GM18861 (cell line): ENCODE measurements around the gene ZNF236.

Experiments
- ATAC-seq: cut with Tn5 transposase; IDR thresholded peaks from one replicate; pipeline ENCODE4 v1.9.1; 2021; ENCODE audit not compliant: unreplicated experiment

The ZNF236 gene

DNA sequence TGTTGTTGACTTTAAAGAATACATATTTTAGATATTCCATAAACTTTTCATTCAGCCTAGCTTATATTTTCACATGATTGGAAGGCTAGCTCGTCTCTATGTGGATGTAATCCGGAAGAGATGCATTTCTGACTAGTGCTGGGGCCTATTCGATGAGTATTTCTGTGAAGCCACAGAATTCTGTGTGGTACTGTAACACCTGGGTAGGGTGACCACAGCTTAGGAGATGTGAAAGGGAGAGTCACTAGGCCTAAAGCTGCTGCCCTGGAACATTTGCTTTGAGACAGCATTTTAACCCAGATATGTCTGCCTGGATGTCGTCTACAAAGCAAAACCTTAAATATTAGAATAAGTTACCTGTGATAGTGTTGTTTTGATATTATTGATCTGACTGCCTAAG is 83.5 kb downstream of the ZNF236 start:
- no peak for ATAC-seq

DNA sequence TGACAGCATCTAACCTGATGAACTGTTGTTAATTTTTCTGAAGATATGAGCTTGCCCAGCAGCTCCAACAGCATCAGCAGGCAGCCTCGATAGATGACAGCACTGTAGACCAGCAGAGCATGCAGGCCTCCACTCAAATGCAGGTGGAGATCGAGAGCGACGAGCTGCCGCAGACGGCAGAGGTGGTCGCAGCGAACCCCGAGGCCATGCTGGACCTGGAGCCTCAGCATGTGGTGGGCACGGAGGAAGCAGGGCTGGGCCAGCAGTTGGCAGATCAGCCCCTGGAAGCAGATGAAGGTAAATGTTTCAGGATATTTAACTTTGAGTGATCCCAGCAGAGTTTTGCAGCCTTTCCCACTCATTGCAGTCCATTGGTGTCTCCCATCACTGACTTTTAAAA is 85.9 kb downstream of the ZNF236 start:
- no peak for ATAC-seq

DNA sequence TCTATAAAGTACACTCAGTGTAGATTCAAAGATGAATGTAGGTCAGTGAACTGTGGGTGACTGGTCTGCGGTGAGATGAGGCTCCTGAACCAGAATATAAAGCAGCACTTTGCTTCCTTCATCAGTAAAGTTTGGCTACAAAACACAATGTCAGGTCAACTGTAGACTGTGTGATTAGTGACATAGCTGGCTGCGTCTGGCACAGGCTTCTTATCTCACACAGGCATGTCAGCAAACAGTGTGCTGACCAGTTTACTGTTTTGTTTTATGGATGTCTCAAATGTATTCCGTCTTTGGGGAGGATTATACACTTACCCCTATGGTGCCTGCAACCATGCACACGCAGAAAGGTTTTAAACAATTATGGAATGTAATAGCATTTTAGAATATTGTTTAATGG is 87.1 kb downstream of the ZNF236 start:
- ATAC-seq, result no peak

DNA sequence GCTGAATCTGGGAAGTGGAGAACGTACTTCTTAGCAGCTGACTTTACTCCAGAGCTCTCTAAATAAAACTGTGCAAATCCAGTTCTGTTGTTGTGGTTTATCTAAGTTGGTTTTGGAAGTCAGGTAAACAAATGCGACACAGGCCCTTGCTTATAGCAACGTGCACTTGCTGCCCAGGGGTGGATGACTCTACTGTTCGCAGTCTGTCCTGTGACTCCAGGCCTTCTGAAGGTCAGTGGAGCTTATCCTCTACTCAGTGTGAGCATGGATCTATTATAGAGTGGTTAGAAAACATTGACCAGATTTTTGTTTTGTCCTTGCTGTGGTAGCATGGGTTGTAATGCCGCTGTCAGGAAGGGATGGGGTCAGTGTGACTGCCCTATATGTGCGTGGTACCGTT is 89.1 kb downstream of the ZNF236 start:
- ATAC-seq, result no peak

DNA sequence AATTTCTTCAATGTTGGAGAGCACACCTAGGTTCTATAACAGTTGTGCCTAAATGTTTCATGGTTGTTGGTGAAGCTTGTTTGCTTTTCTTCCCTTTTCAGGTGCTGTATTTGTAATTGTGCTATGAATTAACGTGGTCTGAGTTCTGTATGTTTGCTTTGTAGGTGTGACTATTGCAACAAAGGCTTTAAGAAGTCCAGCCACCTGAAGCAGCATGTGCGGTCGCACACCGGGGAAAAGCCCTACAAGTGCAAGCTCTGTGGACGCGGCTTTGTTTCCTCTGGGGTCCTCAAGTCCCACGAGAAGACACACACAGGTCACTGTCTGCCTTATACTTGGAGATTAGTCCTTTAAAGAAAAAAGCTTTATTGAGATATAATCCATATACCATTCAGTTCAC is 91.2 kb downstream of the ZNF236 start:
- ATAC-seq, result no peak

DNA sequence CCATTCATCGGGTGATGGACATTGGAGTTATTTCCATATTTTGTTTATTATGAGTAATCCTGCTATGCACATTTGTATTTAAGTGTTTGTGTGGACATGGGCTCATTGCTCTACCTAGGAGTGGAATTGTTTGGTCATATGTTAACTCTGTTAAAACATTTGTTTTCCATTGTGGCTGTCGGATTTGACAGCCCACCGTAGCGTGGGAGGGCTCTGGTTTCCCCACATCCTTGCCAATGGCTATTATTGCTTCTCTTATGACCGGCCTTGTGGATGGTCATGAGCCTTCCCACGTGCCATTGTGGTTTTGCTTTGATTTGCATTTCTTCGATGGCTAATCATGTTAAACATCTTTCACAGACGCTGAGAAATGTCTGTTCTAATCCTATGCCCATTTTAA is 92.0 kb downstream of the ZNF236 start:
- ATAC-seq, result no peak

DNA sequence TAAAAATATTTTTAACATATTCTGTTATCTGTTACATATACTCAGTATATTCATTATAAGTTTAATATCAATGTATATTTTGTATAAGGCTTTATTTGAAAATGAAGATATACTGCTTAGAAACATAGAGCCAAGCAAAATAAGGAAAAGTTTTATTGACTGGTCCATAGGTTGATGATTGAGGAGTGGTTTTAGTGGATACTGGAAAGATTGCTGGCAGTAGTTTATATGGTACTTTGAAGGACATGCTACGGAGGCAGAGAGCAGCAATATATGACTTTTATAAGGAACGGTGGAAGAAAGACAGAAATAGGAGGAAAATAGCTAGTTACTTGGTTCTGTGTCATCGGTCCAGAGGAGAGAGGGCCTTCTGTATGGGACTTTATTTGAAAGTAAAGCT is 92.4 kb downstream of the ZNF236 start:
- no peak for ATAC-seq

DNA sequence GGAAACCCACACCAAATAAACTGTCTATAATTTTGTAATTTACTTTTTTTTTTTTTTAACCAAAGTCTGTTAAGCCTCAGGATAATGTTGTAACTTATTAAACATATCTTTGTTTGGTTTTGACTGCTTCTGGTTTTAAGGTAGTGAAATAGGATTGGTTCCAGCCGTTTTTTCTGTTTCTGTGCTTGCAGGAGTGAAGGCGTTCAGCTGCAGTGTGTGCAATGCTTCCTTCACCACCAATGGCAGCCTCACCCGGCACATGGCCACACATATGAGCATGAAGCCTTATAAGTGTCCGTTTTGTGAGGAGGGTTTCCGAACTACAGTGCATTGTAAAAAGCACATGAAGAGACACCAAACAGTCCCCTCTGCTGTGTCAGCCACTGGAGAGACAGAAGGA is 93.1 kb downstream of the ZNF236 start:
- no peak for ATAC-seq

DNA sequence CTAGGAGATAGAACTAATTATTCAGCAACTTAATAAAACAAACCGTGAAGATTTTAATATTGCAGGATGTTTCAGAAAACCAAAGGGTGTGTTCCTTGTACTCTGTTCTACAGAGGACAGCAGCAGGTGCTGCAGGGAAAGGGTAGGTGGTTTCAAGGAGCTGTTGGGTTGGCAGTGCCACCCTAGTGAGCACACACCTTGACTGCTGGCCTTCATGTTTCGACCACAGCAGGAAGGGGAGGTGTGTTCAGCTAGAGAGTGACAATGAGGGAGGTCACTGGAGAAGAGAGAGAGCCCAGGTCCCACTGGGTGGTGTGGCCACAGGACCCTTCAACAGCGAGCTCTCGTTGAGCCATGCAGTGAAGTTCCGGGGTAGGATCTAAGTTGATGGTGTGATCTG is 98.6 kb downstream of the ZNF236 start:
- no peak for ATAC-seq

DNA sequence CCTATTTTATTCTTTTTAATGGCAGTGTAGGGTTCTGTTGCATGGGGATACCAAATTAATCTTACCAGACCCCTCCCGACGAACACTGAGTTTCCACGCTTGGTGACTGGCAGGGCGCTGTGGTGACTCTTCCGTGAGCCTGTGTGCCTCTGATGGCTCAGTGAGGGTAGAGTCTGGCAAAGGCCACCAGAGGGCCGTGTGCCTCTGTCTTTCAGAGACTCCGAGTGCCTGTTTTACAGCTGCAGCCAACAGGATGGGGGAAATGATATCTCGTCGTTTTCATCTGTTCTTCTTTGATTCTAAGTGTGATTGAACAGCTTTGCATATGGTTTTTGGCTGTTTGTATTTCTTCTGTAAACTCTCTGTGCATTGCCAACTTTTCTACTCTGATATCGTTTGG is 99.8 kb downstream of the ZNF236 start:
- ATAC-seq, result peak; percentile 97

DNA sequence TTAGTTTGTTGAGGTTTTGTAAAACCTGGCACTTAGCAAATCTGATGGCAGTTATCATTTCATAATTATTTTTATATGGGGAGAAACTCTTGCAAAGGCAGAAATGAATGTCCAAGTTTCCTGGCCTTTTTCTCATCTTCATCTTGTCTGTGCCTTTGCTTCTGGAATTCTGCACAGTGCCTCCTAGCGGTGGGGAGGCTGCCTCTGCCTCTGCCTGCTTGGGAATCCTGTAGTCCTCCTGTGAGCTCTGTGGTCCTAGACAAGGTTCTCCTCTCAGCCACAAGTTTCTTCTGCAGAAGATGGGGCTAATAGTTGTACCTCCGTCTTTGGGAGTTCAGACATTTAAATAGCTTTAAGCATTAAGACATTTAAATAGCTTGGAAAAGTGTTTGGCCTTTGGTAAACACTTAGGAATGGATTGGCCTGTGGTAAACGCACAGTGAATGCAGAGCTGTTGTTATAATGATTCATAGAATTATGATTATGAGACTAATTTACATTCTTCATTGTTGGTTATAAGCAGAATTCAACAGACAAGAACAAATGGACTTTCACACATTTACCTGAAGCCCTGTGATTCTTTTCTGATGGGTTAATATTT is 101.2 kb downstream of the ZNF236 start:
- no peak for ATAC-seq

DNA sequence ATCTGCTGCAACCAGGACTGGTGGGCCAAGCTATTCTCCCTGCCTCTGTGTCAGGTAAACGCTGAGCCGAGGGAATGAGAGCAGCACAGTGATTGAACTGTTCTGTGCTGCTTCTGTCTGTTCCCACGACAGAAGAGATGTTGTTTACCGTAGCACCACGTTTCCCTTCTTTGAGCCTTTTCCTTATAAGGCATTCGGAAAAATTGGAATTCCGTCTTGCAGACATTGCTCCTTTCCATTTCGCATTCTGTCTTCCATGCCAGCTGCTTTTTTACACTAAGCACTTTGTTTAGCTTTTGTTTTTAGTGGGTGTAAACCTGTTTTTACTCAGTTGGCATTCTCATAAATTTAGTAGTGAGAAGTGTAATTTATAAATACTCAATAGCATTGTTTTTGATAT is 103.1 kb downstream of the ZNF236 start:
- no peak for ATAC-seq

DNA sequence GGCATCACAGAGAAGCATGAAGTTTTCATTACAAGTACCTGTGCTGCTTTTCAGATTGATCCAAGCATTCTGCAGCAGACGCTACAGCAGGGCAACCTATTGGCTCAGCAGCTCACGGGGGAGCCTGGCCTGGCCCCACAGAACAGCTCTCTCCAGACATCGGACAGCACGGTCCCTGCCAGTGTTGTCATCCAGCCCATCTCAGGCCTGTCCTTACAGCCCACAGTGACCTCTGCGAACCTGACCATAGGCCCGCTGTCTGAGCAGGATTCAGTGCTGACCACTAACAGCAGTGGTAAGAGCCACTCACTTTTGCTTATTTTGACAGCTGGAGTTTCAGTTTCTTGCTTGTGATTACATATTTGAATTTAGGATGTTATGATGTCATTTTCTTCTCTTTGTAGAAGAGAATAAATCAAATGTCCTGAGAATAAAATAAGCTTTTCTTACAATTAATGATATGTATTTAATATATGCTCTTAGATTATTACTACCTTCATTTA is 104.9 kb downstream of the ZNF236 start:
- ATAC-seq, result no peak

DNA sequence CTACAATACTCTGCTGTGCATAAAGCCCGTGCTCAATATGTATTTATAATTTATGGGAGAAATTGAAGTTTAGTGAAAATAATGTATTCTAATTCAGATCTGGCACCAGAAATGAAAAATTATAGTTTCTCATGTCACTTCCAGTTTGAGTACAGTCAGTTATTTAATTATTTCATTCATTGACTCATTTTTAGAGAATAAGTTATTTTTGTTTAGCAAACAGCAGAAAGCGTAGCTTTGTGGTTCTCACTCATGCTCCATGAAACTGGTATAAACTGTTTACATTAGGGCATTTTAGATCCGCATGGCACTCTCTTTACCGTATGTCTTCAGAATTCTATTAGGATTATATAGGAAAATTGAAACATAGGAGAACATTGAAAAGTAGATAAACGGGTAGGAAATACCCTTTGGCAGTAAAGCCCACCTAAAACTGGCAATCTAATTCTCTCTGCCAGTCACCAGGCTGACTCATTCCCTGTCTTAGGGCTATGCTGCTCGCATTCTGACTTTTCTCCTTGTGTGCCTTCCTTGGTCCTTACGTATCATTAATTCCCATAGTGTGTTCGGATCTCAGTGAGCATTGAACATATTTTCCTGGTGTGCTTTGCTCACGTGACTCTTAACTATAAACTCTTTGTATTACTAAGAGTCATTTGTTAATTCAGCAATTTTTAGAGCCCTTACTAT is 106.0 kb downstream of the ZNF236 start:
- no peak for ATAC-seq

DNA sequence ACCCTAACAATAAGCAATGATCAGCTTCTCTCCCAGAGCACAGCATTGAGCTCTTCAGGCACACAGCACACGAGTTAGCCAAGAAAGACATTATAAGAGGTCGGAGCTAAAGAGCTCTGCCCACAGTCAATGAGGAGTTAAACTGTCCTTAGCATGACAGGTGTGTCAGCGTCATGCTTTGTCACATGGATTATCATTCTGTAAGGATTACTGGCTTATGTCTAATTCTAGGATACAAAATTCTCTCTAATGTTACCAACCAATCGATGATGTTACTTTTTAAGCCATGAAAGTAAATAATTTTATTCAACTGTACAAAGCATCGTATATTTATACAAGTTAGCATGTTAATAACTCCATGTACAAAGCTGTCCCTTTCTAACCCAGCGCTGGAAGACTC is 108.8 kb downstream of the ZNF236 start:
- ATAC-seq, result no peak

DNA sequence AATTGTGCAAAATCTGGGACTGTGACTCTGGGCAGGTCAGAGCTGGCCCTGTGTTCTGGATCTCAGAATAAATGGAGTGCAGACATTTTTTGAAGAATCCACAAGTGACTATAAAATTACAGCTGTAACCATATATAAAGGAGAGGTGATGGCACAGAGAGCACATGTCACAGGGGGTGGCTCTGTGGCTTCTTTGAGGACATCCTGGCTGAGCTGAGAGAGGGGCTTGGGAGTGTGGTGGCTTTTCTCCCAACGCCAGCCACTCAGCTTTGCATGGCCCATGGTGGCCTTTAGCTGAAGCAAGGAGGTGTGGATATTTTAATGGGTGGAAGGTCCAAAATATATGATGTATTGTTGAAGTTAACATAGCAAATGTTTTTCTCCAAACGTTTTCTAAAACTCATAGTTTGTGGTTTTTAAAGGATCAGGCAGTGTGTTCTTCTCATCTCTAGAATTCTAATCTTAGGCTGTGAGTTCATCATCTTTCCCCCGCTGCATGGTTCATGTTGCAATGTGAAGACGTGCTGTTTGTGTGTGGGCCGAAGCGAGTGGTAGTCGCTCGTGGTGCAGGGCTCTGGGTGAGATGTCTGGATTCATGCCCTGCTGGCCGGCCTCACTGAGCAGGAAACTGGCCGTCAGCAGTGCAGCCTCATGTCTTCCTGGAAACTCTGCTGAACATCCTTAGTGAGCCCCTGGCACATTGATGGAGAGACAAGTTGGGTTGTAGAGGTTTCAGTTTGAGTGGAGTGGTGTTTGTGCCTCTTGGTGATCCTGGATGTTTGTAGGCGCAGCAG is 109.9 kb downstream of the ZNF236 start:
- no peak for ATAC-seq

DNA sequence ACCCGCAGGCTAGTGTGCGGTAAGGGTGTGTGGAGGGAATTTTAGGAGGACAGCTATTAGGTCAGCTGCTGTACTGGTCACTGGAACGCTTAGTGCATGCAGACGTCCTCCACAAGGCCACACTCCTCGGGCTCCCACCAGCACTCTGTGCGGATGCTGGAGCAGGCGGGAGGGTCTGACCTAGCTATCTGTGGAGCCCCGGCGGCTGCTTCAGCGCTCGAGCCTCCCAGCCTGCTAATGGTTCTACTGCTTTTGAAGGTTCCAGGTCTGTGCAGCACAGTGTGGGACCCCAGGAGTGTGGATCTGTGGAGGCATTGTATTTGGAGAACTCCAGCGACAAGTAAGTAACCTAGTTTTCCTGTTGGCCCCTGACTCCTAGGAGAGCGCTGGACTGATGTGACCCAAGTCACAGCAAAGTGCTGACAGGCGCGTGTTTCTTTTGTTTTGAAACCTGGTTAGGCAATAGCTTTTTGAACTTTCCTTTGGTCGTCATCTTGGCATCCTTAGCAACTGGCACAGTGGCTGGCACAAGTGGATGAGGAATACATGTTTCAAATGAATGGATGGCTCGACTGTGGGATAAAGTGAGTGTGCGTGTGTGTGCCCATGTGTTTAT is 113.5 kb downstream of the ZNF236 start:
- ATAC-seq, result no peak

DNA sequence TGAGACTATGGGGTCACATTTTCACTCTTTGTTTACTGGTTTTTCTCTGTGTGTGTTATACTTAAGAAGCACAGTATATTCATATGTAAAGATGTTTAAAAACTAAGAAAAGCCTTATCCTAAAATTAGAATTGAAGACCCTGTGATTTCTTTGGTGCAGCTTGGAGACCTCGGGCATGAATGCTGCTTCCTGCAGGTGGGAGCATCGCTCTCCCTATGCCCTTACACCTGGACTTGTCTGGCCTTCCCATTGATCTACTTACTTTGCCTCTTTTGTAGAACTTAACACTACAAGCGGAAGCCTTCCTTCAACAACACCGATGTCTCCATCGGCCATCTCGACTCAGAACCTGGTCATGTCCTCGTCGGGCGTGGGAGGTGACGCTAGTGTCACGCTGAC is 114.5 kb downstream of the ZNF236 start:
- ATAC-seq, result no peak

DNA sequence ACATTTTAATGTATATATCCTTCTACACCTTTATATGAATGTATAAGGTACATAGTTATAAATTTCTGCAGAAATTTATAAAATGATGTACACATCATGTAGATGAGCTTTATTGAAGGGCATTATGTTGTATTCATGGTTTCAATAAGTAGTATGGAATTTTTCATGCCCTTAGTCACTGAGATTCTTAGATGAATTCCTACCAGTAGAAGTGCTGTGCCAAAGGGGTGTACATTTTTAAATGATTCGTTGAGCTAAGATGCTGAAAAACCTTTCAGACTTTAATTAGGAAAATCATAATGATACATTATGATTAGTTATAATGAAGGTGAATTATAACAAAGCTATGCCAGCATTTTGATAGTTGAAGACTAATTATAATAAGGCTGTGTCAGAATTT is 115.2 kb downstream of the ZNF236 start:
- no peak for ATAC-seq

DNA sequence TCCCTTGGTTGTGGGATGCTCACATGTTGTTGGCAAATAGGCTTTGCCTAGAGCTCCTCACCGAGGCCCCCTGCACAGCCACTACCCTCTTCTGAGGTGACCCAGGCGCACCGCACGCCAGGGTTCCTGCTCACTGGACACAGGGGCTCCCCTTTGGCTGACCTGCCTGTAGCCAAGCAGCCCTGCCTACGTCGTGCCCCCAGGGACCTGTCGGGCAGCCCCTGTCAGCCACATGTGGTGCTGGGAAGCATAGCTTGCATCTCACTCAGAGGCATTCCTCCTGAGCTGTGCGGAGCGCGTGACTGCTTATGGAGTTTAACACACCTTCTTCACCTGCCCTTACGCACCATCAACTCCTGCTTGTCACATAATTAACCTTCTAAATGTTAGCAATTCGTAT is 116.3 kb downstream of the ZNF236 start:
- no peak for ATAC-seq

DNA sequence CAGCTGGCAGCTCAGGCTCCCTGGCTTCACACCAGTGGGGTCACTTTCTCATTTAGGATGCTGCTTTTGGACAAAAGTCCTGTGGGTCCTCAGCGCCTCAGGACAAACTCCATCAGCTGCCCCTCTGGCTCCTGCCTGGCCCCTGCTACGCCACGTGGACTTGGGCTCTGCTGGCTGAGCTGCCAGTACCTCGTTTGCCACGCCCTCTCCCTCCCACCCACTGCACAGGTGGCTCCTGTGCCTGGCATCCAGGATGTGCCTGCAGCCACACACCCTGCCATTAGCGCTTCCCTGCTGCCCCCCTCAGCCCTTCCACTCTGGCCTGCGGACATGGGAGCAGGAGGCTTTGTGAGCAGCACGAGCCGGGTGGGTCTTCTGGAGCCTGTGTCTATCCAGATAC is 118.9 kb downstream of the ZNF236 start:
- ATAC-seq, result no peak
